ENCODE measurements around the gene CNIH2. TPM values are rescaled to one million over a fixed set of nuclear protein-coding genes. Genes with fewer than 3 reads are reported as not detected.
A peak's percentile ranks its signal among the peaks of the same experiment; 100 is the strongest.

The CNIH2 gene
- total RNA-seq, 3 donors from 2014 or later = 0.48 TPM; not detected in 2

- TF ChIP-seq CTCF (IDR thresholded peaks at IDR 0.05) (peak; percentile 96 to 98 (median 96)), POLR2A (IDR thresholded peaks at IDR 0.05) (no peak), POLR2AphosphoS5 (IDR thresholded peaks at IDR 0.05) (peak in 2 of 3 donors; percentile 29 to 37)
- Histone ChIP-seq H3K9me3 (no peaks in the 10 kb centered on the region), H3K4me3 (peak overlapping the region in 1 of 3 donors; percentile 12), H3K27me3 (no peaks in the 10 kb centered on the region), H3K27ac (peak overlapping the region in 1 of 2 donors; percentile 14), H3K4me1 (peaks cover 1 to 4% of the 10 kb centered on the region in 2 donors), H3K36me3 (no peaks in the 10 kb centered on the region)
- DNase-seq (ENCODE audit: low spot score in 2 of 2) = peak; percentile 93 to 97
- intact Hi-C loops (cut with DNase I; ENCODE audit: low total_unique reads) = loop anchor here (1.0 to 10.0 kb wide), 2 partner anchors 60 to 362 kb away; no protein-coding TSS in a partner anchor
These were observed 4.8 kb downstream of the CNIH2 start for GRCh38 chr11:66282468-66283455.

- H3K36me3 ChIP-seq = no peaks in the 10 kb centered on the region
- H3K9me3 ChIP-seq = no peaks in the 10 kb centered on the region
- H3K27me3 ChIP-seq = no peaks in the 10 kb centered on the region
- no peak overlapping the region for H3K4me3 ChIP-seq
- TF ChIP-seq POLR2A (IDR thresholded peaks at IDR 0.05) (no peak), POLR2AphosphoS5 (IDR thresholded peaks at IDR 0.05) (no peak), CTCF (IDR thresholded peaks at IDR 0.05) (no peak)
- DNase-seq (ENCODE audit: low spot score in 2 of 2) = no peak
- peaks cover under 1 to 8% of the 10 kb centered on the region in 2 donors for H3K4me1 ChIP-seq
- intact Hi-C loops (cut with DNase I; ENCODE audit: low total_unique reads) = loop anchor here (1.0 to 10.0 kb wide), 2 partner anchors 61 to 361 kb away; no protein-coding TSS in a partner anchor
- no peak overlapping the region for H3K27ac ChIP-seq
These were observed 5.6 kb downstream of the CNIH2 start for GRCh38 chr11:66283461-66284105.

- intact Hi-C loops (cut with DNase I; ENCODE audit: low total_unique reads) = loop anchor here (10.0 kb wide), 1 partner anchor 360 kb away; no protein-coding TSS in a partner anchor
- DNase-seq (ENCODE audit: low spot score in 2 of 2) = no peak
- Histone ChIP-seq H3K4me3 (no peak overlapping the region), H3K4me1 (peaks cover 0 to 9% of the 10 kb centered on the region in 2 donors), H3K36me3 (no peaks in the 10 kb centered on the region), H3K27ac (no peak overlapping the region), H3K27me3 (no peaks in the 10 kb centered on the region), H3K9me3 (no peaks in the 10 kb centered on the region)
- TF ChIP-seq POLR2A (IDR thresholded peaks at IDR 0.05) (no peak), CTCF (IDR thresholded peaks at IDR 0.05) (no peak), POLR2AphosphoS5 (IDR thresholded peaks at IDR 0.05) (no peak)
These were observed 6.6 kb downstream of the CNIH2 start for GRCh38 chr11:66284526-66285078.

GRCh38 chr11:66285250-66285947, 7.4 kb downstream of the CNIH2 start:
- TF ChIP-seq POLR2AphosphoS5 (IDR thresholded peaks at IDR 0.05) (no peak), POLR2A (IDR thresholded peaks at IDR 0.05) (no peak), CTCF (IDR thresholded peaks at IDR 0.05) (no peak)
- Histone ChIP-seq H3K27ac (no peak overlapping the region), H3K9me3 (no peaks in the 10 kb centered on the region), H3K4me1 (peaks cover 0 to 15% of the 10 kb centered on the region in 2 donors), H3K36me3 (no peaks in the 10 kb centered on the region), H3K27me3 (no peaks in the 10 kb centered on the region), H3K4me3 (no peak overlapping the region)
- DNase-seq (ENCODE audit: low spot score in 2 of 2) = no peak
- intact Hi-C loops (cut with DNase I; ENCODE audit: low total_unique reads) = loop anchor here (10.0 kb wide), 1 partner anchor 359 kb away; no protein-coding TSS in a partner anchor
